GM23338 (cell line): ENCODE data around the gene PRELP. TPM values are rescaled to one million over a fixed set of nuclear protein-coding genes. Genes with fewer than 3 reads are reported as not detected.

ENCODE experiments used
- ATAC-seq: fragments of 200-7000 bp; cut with Tn5 transposase; 3 replicates; pipeline ENCODE4 v1.9.1; 2020
- DNase-seq: peaks from one replicate; pipeline ENCODE4 v3.0.0-alpha.2; 2015; ENCODE audit warnings: low spot score
- H2AFZ ChIP-seq: fragments of 200-600 bp; sonication (generic); 2 replicates; pipeline ENCODE4 v1.8.0; 2016; ENCODE audit warnings: antibody characterized with exemption, mild to moderate bottlenecking, moderate library complexity
- H3F3A ChIP-seq: fragments of 200-600 bp; sonication (generic); replicated peaks from 2 replicates; pipeline ENCODE4 v1.8.0; 2017; ENCODE audit warnings: antibody characterized with exemption, mixed run types, low read depth
- H3K27ac ChIP-seq: fragments of 200-600 bp; sonication (generic); 2 replicates; pipeline ENCODE4 v1.6.1; 2016; ENCODE audit warnings: low read depth
- H3K27me3 ChIP-seq: fragments of 200-600 bp; sonication (generic); 2 replicates; pipeline ENCODE4 v1.8.0; 2016; ENCODE audit warnings: mild to moderate bottlenecking, mixed run types, moderate library complexity; ENCODE audit not compliant: insufficient read depth
- H3K36me3 ChIP-seq: fragments of 200-600 bp; sonication (generic); 2 replicates; pipeline ENCODE4 v1.8.0; 2016; ENCODE audit warnings: mild to moderate bottlenecking; ENCODE audit not compliant: insufficient read depth
- H3K4me1 ChIP-seq: fragments of 200-600 bp; sonication (generic); 2 replicates; pipeline ENCODE4 v1.8.0; 2016; ENCODE audit warnings: mild to moderate bottlenecking, moderate library complexity; ENCODE audit not compliant: insufficient read depth
- H3K4me2 ChIP-seq: fragments of 200-600 bp; sonication (generic); 2 replicates; pipeline ENCODE4 v1.7.1; 2017; ENCODE audit warnings: mixed run types
- H3K4me3 ChIP-seq: fragments of 200-600 bp; sonication (generic); 2 replicates; pipeline ENCODE4 v1.6.1; 2016; ENCODE audit warnings: mixed run types
- H3K79me2 ChIP-seq: fragments of 200-600 bp; sonication (generic); replicated peaks from 2 replicates; pipeline ENCODE4 v1.8.0; 2017; ENCODE audit warnings: mild to moderate bottlenecking; ENCODE audit not compliant: insufficient read depth
- H3K9me2 ChIP-seq: fragments of 200-600 bp; sonication (generic); 2 replicates; pipeline ENCODE4 v1.8.0; 2017; ENCODE audit not compliant: insufficient read depth
- H4K20me1 ChIP-seq: fragments of 200-600 bp; sonication (generic); replicated peaks from 2 replicates; pipeline ENCODE4 v1.8.0; 2017; ENCODE audit warnings: mild to moderate bottlenecking; ENCODE audit not compliant: insufficient read depth
- H3K27ac Mint-ChIP-seq: 2 replicates; pipeline ENCODE4 v1.8.0; 2020; ENCODE audit warnings: inconsistent platforms, mild to moderate bottlenecking, moderate library complexity, mixed read lengths
- H3K27me3 Mint-ChIP-seq: 3 replicates; pipeline ENCODE4 v1.8.0; 2022; ENCODE audit warnings: low read depth, mild to moderate bottlenecking, moderate library complexity, mixed read lengths, inconsistent platforms; ENCODE audit not compliant: insufficient read depth, poor library complexity
- H3K36me3 Mint-ChIP-seq: 3 replicates; pipeline ENCODE4 v1.8.0; 2021; ENCODE audit warnings: low read depth, mild to moderate bottlenecking, inconsistent platforms, moderate library complexity, mixed read lengths
- H3K4me1 Mint-ChIP-seq: 3 replicates; pipeline ENCODE4 v1.8.0; 2020; ENCODE audit warnings: mild to moderate bottlenecking, inconsistent platforms, mixed read lengths
- H3K4me3 Mint-ChIP-seq: 3 replicates; pipeline ENCODE4 v1.8.0; 2021; ENCODE audit warnings: moderate library complexity, mild to moderate bottlenecking, inconsistent platforms, mixed read lengths
- H3K9me3 Mint-ChIP-seq: 3 replicates; pipeline ENCODE4 v1.8.0; 2020; ENCODE audit warnings: moderate library complexity, mild to moderate bottlenecking, inconsistent platforms, mixed read lengths
- CREB1 ChIP-seq: fragments of 250-450 bp; sonication (Bioruptor Pico); IDR thresholded peaks from 2 replicates; pipeline ENCODE4 v1.5.0; 2020; ENCODE audit warnings: low read depth, mild to moderate bottlenecking, moderate library complexity
- EZH2 ChIP-seq: fragments of 200-600 bp; sonication (generic); IDR thresholded peaks from one replicate; pipeline ENCODE4 v1.8.0; 2017; ENCODE audit warnings: antibody characterized with exemption, mild to moderate bottlenecking, low read depth; ENCODE audit not compliant: unreplicated experiment
- EZH2phosphoT487 ChIP-seq: fragments of 200-600 bp; sonication (generic); IDR thresholded peaks from one replicate; pipeline ENCODE4 v1.8.1; 2018; ENCODE audit warnings: antibody characterized with exemption; ENCODE audit not compliant: unreplicated experiment
- JUNB ChIP-seq: IDR thresholded peaks from one replicate; pipeline ENCODE4 v1.6.1; 2016; ENCODE audit warnings: antibody characterized with exemption; ENCODE audit not compliant: unreplicated experiment
- NANOG ChIP-seq: IDR thresholded peaks from 2 replicates; pipeline ENCODE4 v1.6.1; 2016; ENCODE audit warnings: antibody characterized with exemption, borderline replicate concordance
- POLR2AphosphoS5 ChIP-seq: IDR thresholded peaks from 2 replicates; pipeline ENCODE4 v1.6.1; 2016; ENCODE audit warnings: antibody characterized with exemption, low read depth
- STAT1 ChIP-seq: IDR thresholded peaks from one replicate; pipeline ENCODE4 v1.6.1; 2016; ENCODE audit warnings: antibody characterized with exemption; ENCODE audit not compliant: unreplicated experiment
- ZNF114 ChIP-seq: fragments of 250-450 bp; sonication (Bioruptor Pico); IDR thresholded peaks from 2 replicates; pipeline ENCODE4 v1.5.0; 2020; ENCODE audit warnings: mild to moderate bottlenecking, moderate library complexity
- ZNF331 ChIP-seq: fragments of 250-450 bp; sonication (Bioruptor Pico); IDR thresholded peaks from 2 replicates; pipeline ENCODE4 v1.5.0; 2020; ENCODE audit warnings: low read depth, mild to moderate bottlenecking, moderate library complexity
- polyA plus RNA-seq: library from polyadenylated mRNA; unstranded; fragments of >200 nt; fragmentation: Nextera tagmentation; extraction: Ambion mirVana; gene quantifications from 2 replicates; pipeline ENCODE4 v1.2.1, GENCODE V29; 2016
- total RNA-seq: library from RNA; depleted of rRNA; stranded (reverse); fragments of >200 nt; shearing (Covaris generic); gene quantifications from 2 replicates; pipeline ENCODE4 v1.2.3, GENCODE V29; 2014
- TF ChIP-seq, protein P1 (sequence below): fragments of 250-450 bp; sonication (Bioruptor Pico); IDR thresholded peaks from 2 replicates; pipeline ENCODE4 v1.5.0; 2020; ENCODE audit warnings: mild to moderate bottlenecking, moderate library complexity
- TF ChIP-seq, protein P2 (sequence below), 2 experiments: fragments of 200-600 bp in 1 of 2; sonication (generic) in 1 of 2; conservative IDR thresholded peaks; 2 replicates each; pipeline versions ENCODE4 v1.5.1 to v1.6.1; 2016 to 2017; ENCODE audit warnings: antibody characterized with exemption in 2 of 2, low read depth in 2 of 2, mild to moderate bottlenecking in 2 of 2, moderate library complexity in 1 of 2
- TF ChIP-seq, protein P3 (sequence below): IDR thresholded peaks from one replicate; pipeline ENCODE4 v1.6.1; 2018; ENCODE audit warnings: antibody characterized with exemption; ENCODE audit not compliant: unreplicated experiment
- TF ChIP-seq, protein P4 (sequence below): IDR thresholded peaks from 2 replicates; pipeline ENCODE4 v1.6.1; 2016; ENCODE audit warnings: antibody characterized with exemption

PRELP gene
- total and polyA plus RNA-seq, 2 experiments from 2014 or later = 0.03 TPM

DNA sequence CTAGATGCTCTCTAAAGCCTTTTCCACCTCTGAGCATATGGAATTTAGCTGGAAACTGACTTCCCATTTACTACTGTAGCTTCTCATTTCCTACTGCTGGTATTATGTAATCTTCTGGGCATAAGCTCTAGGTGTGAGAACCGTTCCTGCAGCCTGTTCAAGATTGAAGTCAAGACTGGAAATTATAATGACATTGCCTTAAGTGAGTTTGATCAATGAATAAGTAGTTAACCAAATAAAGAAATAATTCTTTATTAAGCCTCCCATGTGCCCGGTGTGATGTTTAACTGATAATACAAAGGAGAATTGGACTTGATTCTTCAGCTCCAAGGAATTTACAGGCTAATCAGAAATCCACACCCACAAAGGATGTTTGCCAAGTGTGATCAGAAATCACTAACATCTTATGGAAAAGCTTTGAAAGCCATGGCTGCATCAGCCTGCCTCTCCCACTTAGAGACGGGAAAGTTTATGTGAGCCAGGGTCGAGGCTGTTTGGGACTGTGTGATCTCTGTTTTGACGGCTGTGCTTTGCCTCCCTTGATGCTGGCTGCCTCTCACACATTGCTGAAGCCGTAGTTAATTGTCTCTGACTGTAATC lies 36.4 kb upstream of the PRELP start:
- Histone ChIP-seq H3K79me2 (no peaks in the 10 kb centered on the region), H3K4me3 (no peak overlapping the region), H3F3A (no peaks in the 10 kb centered on the region), H4K20me1 (no peaks in the 10 kb centered on the region), H3K27ac (no peak overlapping the region), H3K36me3 (no peaks in the 10 kb centered on the region), H3K4me1 (peaks cover 14% of the 10 kb centered on the region), H3K4me2 (no peak overlapping the region), H3K9me2 (no peaks in the 10 kb centered on the region), H2AFZ (no peak overlapping the region), H3K27me3 (no peaks in the 10 kb centered on the region)
- no peak overlapping the region for H3K27ac Mint-ChIP-seq
- no peaks in the 10 kb centered on the region for H3K9me3 Mint-ChIP-seq
- ATAC-seq = no peak
- peaks cover 27% of the 10 kb centered on the region for H3K4me1 Mint-ChIP-seq
- peaks cover 8% of the 10 kb centered on the region for H3K27me3 Mint-ChIP-seq
- no peak for DNase-seq
- no peaks in the 10 kb centered on the region for H3K36me3 Mint-ChIP-seq
- H3K4me3 Mint-ChIP-seq = no peak overlapping the region
- no peak for TF ChIP-seq ZNF331 (CRISPR knock-in tag)
- TF ChIP-seq CREB1 (CRISPR knock-in tag) = no peak
- TF ChIP-seq, protein P1, sequence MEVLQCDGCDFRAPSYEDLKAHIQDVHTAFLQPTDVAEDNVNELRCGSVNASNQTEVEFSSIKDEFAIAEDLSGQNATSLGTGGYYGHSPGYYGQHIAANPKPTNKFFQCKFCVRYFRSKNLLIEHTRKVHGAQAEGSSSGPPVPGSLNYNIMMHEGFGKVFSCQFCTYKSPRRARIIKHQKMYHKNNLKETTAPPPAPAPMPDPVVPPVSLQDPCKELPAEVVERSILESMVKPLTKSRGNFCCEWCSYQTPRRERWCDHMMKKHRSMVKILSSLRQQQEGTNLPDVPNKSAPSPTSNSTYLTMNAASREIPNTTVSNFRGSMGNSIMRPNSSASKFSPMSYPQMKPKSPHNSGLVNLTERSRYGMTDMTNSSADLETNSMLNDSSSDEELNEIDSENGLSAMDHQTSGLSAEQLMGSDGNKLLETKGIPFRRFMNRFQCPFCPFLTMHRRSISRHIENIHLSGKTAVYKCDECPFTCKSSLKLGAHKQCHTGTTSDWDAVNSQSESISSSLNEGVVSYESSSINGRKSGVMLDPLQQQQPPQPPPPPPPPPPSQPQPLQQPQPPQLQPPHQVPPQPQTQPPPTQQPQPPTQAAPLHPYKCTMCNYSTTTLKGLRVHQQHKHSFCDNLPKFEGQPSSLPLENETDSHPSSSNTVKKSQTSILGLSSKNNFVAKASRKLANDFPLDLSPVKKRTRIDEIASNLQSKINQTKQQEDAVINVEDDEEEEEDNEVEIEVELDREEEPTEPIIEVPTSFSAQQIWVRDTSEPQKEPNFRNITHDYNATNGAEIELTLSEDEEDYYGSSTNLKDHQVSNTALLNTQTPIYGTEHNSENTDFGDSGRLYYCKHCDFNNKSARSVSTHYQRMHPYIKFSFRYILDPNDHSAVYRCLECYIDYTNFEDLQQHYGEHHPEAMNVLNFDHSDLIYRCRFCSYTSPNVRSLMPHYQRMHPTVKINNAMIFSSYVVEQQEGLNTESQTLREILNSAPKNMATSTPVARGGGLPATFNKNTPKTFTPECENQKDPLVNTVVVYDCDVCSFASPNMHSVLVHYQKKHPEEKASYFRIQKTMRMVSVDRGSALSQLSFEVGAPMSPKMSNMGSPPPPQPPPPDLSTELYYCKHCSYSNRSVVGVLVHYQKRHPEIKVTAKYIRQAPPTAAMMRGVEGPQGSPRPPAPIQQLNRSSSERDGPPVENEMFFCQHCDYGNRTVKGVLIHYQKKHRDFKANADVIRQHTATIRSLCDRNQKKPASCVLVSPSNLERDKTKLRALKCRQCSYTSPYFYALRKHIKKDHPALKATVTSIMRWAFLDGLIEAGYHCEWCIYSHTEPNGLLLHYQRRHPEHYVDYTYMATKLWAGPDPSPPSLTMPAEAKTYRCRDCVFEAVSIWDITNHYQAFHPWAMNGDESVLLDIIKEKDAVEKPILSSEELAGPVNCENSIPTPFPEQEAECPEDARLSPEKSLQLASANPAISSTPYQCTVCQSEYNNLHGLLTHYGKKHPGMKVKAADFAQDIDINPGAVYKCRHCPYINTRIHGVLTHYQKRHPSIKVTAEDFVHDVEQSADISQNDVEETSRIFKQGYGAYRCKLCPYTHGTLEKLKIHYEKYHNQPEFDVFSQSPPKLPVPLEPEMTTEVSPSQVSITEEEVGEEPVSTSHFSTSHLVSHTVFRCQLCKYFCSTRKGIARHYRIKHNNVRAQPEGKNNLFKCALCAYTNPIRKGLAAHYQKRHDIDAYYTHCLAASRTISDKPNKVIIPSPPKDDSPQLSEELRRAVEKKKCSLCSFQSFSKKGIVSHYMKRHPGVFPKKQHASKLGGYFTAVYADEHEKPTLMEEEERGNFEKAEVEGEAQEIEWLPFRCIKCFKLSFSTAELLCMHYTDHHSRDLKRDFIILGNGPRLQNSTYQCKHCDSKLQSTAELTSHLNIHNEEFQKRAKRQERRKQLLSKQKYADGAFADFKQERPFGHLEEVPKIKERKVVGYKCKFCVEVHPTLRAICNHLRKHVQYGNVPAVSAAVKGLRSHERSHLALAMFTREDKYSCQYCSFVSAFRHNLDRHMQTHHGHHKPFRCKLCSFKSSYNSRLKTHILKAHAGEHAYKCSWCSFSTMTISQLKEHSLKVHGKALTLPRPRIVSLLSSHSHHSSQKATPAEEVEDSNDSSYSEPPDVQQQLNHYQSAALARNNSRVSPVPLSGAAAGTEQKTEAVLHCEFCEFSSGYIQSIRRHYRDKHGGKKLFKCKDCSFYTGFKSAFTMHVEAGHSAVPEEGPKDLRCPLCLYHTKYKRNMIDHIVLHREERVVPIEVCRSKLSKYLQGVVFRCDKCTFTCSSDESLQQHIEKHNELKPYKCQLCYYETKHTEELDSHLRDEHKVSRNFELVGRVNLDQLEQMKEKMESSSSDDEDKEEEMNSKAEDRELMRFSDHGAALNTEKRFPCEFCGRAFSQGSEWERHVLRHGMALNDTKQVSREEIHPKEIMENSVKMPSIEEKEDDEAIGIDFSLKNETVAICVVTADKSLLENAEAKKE = no peak
- TF ChIP-seq, protein P2, sequence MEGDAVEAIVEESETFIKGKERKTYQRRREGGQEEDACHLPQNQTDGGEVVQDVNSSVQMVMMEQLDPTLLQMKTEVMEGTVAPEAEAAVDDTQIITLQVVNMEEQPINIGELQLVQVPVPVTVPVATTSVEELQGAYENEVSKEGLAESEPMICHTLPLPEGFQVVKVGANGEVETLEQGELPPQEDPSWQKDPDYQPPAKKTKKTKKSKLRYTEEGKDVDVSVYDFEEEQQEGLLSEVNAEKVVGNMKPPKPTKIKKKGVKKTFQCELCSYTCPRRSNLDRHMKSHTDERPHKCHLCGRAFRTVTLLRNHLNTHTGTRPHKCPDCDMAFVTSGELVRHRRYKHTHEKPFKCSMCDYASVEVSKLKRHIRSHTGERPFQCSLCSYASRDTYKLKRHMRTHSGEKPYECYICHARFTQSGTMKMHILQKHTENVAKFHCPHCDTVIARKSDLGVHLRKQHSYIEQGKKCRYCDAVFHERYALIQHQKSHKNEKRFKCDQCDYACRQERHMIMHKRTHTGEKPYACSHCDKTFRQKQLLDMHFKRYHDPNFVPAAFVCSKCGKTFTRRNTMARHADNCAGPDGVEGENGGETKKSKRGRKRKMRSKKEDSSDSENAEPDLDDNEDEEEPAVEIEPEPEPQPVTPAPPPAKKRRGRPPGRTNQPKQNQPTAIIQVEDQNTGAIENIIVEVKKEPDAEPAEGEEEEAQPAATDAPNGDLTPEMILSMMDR (conservative IDR thresholded peaks at IDR 0.05; ENCODE audit: low read depth in 2 of 2) = no peak
- TF ChIP-seq ZNF114 (CRISPR knock-in tag) = no peak
- TF ChIP-seq, protein P3, sequence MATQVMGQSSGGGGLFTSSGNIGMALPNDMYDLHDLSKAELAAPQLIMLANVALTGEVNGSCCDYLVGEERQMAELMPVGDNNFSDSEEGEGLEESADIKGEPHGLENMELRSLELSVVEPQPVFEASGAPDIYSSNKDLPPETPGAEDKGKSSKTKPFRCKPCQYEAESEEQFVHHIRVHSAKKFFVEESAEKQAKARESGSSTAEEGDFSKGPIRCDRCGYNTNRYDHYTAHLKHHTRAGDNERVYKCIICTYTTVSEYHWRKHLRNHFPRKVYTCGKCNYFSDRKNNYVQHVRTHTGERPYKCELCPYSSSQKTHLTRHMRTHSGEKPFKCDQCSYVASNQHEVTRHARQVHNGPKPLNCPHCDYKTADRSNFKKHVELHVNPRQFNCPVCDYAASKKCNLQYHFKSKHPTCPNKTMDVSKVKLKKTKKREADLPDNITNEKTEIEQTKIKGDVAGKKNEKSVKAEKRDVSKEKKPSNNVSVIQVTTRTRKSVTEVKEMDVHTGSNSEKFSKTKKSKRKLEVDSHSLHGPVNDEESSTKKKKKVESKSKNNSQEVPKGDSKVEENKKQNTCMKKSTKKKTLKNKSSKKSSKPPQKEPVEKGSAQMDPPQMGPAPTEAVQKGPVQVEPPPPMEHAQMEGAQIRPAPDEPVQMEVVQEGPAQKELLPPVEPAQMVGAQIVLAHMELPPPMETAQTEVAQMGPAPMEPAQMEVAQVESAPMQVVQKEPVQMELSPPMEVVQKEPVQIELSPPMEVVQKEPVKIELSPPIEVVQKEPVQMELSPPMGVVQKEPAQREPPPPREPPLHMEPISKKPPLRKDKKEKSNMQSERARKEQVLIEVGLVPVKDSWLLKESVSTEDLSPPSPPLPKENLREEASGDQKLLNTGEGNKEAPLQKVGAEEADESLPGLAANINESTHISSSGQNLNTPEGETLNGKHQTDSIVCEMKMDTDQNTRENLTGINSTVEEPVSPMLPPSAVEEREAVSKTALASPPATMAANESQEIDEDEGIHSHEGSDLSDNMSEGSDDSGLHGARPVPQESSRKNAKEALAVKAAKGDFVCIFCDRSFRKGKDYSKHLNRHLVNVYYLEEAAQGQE = no peak
- no peak for TF ChIP-seq JUNB
- no peak for TF ChIP-seq NANOG
- TF ChIP-seq POLR2AphosphoS5 = no peak
- no peak for TF ChIP-seq EZH2
- no peak for TF ChIP-seq STAT1
- TF ChIP-seq, protein P4, sequence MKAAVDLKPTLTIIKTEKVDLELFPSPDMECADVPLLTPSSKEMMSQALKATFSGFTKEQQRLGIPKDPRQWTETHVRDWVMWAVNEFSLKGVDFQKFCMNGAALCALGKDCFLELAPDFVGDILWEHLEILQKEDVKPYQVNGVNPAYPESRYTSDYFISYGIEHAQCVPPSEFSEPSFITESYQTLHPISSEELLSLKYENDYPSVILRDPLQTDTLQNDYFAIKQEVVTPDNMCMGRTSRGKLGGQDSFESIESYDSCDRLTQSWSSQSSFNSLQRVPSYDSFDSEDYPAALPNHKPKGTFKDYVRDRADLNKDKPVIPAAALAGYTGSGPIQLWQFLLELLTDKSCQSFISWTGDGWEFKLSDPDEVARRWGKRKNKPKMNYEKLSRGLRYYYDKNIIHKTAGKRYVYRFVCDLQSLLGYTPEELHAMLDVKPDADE = no peak
- TF ChIP-seq EZH2phosphoT487 = no peak
